ENCODE results near the gene ADPRH.

DNA sequence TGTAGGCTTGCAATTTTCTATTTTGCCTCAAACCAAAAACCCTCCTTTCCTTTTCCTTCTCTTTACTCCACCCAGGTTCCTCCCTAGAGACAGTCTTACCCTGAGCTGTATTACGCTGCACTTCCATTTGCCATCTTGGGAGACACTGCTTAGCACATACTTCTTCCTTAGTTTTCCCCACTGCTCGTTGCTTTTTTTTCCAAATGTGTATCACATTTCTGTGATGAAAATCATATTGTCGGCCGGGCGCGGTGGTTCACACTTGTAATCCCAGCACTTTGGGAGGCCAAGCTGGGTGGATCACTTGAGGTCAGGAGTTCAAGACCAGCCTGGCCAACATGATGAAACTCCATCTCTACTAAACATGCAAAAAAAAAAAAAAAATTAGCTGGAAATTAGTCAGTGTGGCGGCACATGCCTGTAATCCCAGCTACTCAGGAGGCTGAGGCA, 51.6 kb downstream of the ADPRH start:
- TF ChIP-seq ARNT (IDR thresholded peaks at IDR 0.05), result no peak
- TF ChIP-seq SP1 (IDR thresholded peaks at IDR 0.05), result no peak
- no peak for TF ChIP-seq BHLHE40 (IDR thresholded peaks at IDR 0.05; ENCODE audit: borderline replicate concordance)
- TF ChIP-seq FOXM1 (IDR thresholded peaks at IDR 0.05; ENCODE audit: borderline replicate concordance), result no peak
- TF ChIP-seq TARDBP (IDR thresholded peaks at IDR 0.05), result no peak
- no peak for TF ChIP-seq HDGF (IDR thresholded peaks at IDR 0.05; ENCODE audit: borderline replicate concordance)
- TF ChIP-seq NFRKB (IDR thresholded peaks at IDR 0.05), result no peak
- TF ChIP-seq FOXA1 (IDR thresholded peaks at IDR 0.05), result no peak

Data from HEK293T (cell line).